HepG2 (cell line): ENCODE data around the gene HMGN4. TPM values are rescaled to one million over a fixed set of nuclear protein-coding genes. Genes with fewer than 3 reads are reported as not detected.

ENCODE experiments used
- ATAD3A ChIP-seq: sonication (generic); formaldehyde crosslinking; IDR thresholded peaks from 2 replicates; pipeline ENCODE4 v1.4.0; 2020; ENCODE audit warnings: missing genetic modification reagents
- EP300 ChIP-seq, 3 experiments: sonication (generic) in 1 of 3; formaldehyde crosslinking in 1 of 3; IDR thresholded peaks; 2 replicates each; pipeline versions ENCODE4 v1.5.1 to v1.6.1; 2011 to 2020; ENCODE audit warnings: low read depth in 2 of 3, low read length in 2 of 3, borderline replicate concordance in 1 of 3, improper control_type of control experiment in 1 of 3, mild to moderate bottlenecking in 1 of 3, missing genetic modification reagents in 1 of 3, moderate library complexity in 1 of 3
- ESRRA ChIP-seq: sonication (generic); formaldehyde crosslinking; IDR thresholded peaks from 2 replicates; pipeline ENCODE4 v1.5.1; 2020; ENCODE audit warnings: mild to moderate bottlenecking, low read depth, missing genetic modification reagents
- HNRNPH1 ChIP-seq: fragments of 200-400 bp; formaldehyde crosslinking; optimal IDR thresholded peaks from 2 replicates; pipeline ENCODE3; 2017; ENCODE audit warnings: mild to moderate bottlenecking, low read depth, low read length
- JUND ChIP-seq: sonication (generic); formaldehyde crosslinking; IDR thresholded peaks from 2 replicates; pipeline ENCODE4 v1.8.0; 2022; ENCODE audit warnings: mild to moderate bottlenecking, missing genetic modification reagents
- KDM4B ChIP-seq: sonication (generic); formaldehyde crosslinking; IDR thresholded peaks from 2 replicates; pipeline ENCODE4 v1.4.0; 2020; ENCODE audit warnings: missing genetic modification reagents
- LCORL ChIP-seq, 2 experiments: fragments of 450-650 bp in 1 of 2; sonication (generic) in 1 of 2; formaldehyde crosslinking in 1 of 2; IDR thresholded peaks; 2 replicates each; pipeline versions ENCODE4 v1.5.0 to v1.6.1; 2017 to 2020; ENCODE audit warnings: antibody characterized with exemption in 1 of 2, missing genetic modification reagents in 1 of 2
- MEIS1 ChIP-seq: sonication (generic); formaldehyde crosslinking; IDR thresholded peaks from 2 replicates; pipeline ENCODE4 v1.9.0; 2021; ENCODE audit warnings: mild to moderate bottlenecking, missing genetic modification reagents, moderate library complexity, borderline replicate concordance
- MIER2 ChIP-seq: IDR thresholded peaks from 2 replicates; pipeline ENCODE4 v1.6.1; 2016; ENCODE audit warnings: missing biosample characterization, missing genetic modification reagents
- NAIF1 ChIP-seq: sonication (generic); formaldehyde crosslinking; IDR thresholded peaks from 2 replicates; pipeline ENCODE4 v1.5.0; 2020; ENCODE audit warnings: mild to moderate bottlenecking, missing genetic modification reagents, borderline replicate concordance
- NCOA1 ChIP-seq: sonication (generic); formaldehyde crosslinking; IDR thresholded peaks from 2 replicates; pipeline ENCODE4 v1.9.0; 2021; ENCODE audit warnings: missing genetic modification reagents
- NFIC ChIP-seq: IDR thresholded peaks from 2 replicates; pipeline ENCODE4 v1.6.1; 2012; ENCODE audit warnings: mild to moderate bottlenecking, low read length, inconsistent platforms
- NR3C1 ChIP-seq: sonication (generic); formaldehyde crosslinking; IDR thresholded peaks from 2 replicates; pipeline ENCODE4 v1.4.0; 2020; ENCODE audit warnings: missing genetic modification reagents
- PCBP2 ChIP-seq: fragments of 200-400 bp; formaldehyde crosslinking; optimal IDR thresholded peaks from 2 replicates; pipeline ENCODE3; 2018; ENCODE audit warnings: low read length, low read depth; ENCODE audit not compliant: poor library complexity, severe bottlenecking
- PRPF4 ChIP-seq: fragments of 200-400 bp; formaldehyde crosslinking; IDR thresholded peaks from 2 replicates; pipeline ENCODE4 v1.6.1; 2016; ENCODE audit warnings: low read length, low read depth; ENCODE audit not compliant: poor library complexity, severe bottlenecking
- RAD21 ChIP-seq: fragments of 450-650 bp; formaldehyde crosslinking; IDR thresholded peaks from 2 replicates; pipeline ENCODE4 v1.5.0; 2020; ENCODE audit warnings: mild to moderate bottlenecking
- SMAD3 ChIP-seq: sonication (generic); formaldehyde crosslinking; IDR thresholded peaks from 2 replicates; pipeline ENCODE4 v1.4.0; 2020; ENCODE audit warnings: missing genetic modification reagents
- SMARCC2 ChIP-seq: fragments of 450-650 bp; IDR thresholded peaks from 2 replicates; pipeline ENCODE4 v1.6.1; 2017; ENCODE audit warnings: antibody characterized with exemption, mild to moderate bottlenecking
- ZFP36 ChIP-seq: fragments of 150-350 bp; IDR thresholded peaks from 2 replicates; pipeline ENCODE4 v1.6.1; 2018; ENCODE audit warnings: borderline replicate concordance, low read length, low read depth; ENCODE audit not compliant: partially characterized antibody
- ZNF101 ChIP-seq: sonication (generic); formaldehyde crosslinking; IDR thresholded peaks from 2 replicates; pipeline ENCODE4 v1.4.0; 2020; ENCODE audit warnings: mild to moderate bottlenecking, low read depth, missing genetic modification reagents, borderline replicate concordance
- ZNF569 ChIP-seq: sonication (generic); formaldehyde crosslinking; IDR thresholded peaks from 2 replicates; pipeline ENCODE4 v1.5.0; 2020; ENCODE audit warnings: mild to moderate bottlenecking, missing genetic modification reagents, moderate library complexity, borderline replicate concordance
- ZNF629 ChIP-seq: sonication (generic); formaldehyde crosslinking; conservative IDR thresholded peaks from 2 replicates; pipeline ENCODE4 v1.5.0; 2020; ENCODE audit warnings: missing genetic modification reagents
- ZSCAN21 ChIP-seq: sonication (generic); formaldehyde crosslinking; IDR thresholded peaks from 2 replicates; pipeline ENCODE4 v1.8.0; 2022; ENCODE audit warnings: mild to moderate bottlenecking, missing genetic modification reagents, moderate library complexity, borderline replicate concordance
- polyA plus RNA-seq, 8 experiments: library from polyadenylated mRNA; depleted of rRNA in 3 of 8; stranded (reverse) in 7 of 8; unstranded in 1 of 8; fragments of >200 nt; fragmentation: Illumina TruSeq in 4 of 8; extraction: Trizol in 4 of 8; gene quantifications; 2 replicates each; pipeline versions ENCODE4 v1.2.1 to v1.2.3, GENCODE V29; 2011 to 2016; ENCODE audit warnings: low read depth in 4 of 8, missing spikeins in 1 of 8, mixed read lengths in 1 of 8; ENCODE audit not compliant: insufficient read depth in 1 of 8
- total RNA-seq, 5 experiments: library from RNA; depleted of rRNA; stranded (reverse); fragments of >200 nt; fragmentation: Illumina TruSeq; extraction: Trizol; gene quantifications; 2 replicates each; pipeline ENCODE4 v1.2.3, GENCODE V29; 2016; ENCODE audit warnings: low read depth in 1 of 5
- TF ChIP-seq, protein P1 (sequence below): sonication (generic); formaldehyde crosslinking; IDR thresholded peaks from 2 replicates; pipeline ENCODE4 v1.5.0; 2020; ENCODE audit warnings: mild to moderate bottlenecking, missing genetic modification reagents
- TF ChIP-seq, protein P2 (sequence below): sonication (generic); formaldehyde crosslinking; conservative IDR thresholded peaks from 2 replicates; pipeline ENCODE4 v1.4.0; 2020; ENCODE audit warnings: missing genetic modification reagents

Gene HMGN4
- total and polyA plus RNA-seq, 2 of the 13 experiments (the other 11 are each of a cell fraction or from before 2014, with no cell fraction given) = 39.9 to 52.1 TPM

DNA sequence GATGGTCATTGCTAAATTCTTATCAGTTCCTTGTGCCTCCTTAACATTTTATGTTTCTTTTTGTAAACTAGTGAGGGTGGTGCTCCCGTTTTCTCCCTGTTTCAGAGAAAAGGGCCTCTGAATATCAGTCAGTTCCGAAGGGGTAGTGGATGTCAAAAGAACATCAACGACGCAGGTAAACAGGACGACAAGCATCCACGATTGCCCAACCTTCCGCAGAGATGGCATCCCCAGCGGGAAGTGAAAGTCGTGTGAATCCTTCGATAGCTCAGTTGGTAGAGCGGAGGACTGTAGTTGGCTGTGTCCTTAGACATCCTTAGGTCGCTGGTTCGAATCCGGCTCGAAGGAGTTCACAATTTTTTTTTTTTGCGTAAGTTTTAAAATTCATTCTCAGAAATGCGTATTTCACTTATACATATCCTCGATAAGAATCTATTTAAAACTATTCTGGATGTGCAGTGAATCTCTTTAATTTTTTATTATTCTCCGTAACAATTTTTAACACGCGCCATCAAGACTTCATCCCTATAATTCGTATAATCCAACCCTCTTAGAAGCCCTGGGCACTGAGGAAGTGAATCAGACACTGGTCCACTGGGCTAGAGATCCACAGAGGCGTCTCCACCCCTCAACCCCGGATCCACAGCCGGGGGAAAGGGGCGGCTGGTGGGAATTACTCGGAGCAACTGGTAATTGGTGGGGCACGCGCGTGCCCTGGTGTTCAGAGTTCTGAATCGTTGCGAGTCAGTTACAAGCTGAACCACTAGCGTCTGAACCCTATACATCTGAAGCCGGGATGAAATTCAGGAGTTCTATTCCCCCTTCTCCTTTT is 30.7 kb downstream of the HMGN4 start (continued):
- TF ChIP-seq EP300 (IDR thresholded peaks at IDR 0.05; ENCODE audit: low read depth in 2 of 2, low read length in 2 of 2) = 0 out of 4 replicates have a peak, but pooled peaks of 1 of the 2 experiments have one; percentile 5
- TF ChIP-seq EP300 (CRISPR knock-in tag; IDR thresholded peaks at IDR 0.05; ENCODE audit: borderline replicate concordance) = peak; percentile 48; the same call in 1 of the 2 replicates
- TF ChIP-seq NAIF1 = no peak; the same call in 1 of the 2 replicates
- TF ChIP-seq, protein P1, sequence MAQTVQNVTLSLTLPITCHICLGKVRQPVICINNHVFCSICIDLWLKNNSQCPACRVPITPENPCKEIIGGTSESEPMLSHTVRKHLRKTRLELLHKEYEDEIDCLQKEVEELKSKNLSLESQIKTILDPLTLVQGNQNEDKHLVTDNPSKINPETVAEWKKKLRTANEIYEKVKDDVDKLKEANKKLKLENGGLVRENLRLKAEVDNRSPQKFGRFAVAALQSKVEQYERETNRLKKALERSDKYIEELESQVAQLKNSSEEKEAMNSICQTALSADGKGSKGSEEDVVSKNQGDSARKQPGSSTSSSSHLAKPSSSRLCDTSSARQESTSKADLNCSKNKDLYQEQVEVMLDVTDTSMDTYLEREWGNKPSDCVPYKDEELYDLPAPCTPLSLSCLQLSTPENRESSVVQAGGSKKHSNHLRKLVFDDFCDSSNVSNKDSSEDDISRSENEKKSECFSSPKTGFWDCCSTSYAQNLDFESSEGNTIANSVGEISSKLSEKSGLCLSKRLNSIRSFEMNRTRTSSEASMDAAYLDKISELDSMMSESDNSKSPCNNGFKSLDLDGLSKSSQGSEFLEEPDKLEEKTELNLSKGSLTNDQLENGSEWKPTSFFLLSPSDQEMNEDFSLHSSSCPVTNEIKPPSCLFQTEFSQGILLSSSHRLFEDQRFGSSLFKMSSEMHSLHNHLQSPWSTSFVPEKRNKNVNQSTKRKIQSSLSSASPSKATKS (CRISPR knock-in tag) = no peak
- TF ChIP-seq NR3C1 (CRISPR knock-in tag) = no peak
- TF ChIP-seq SMARCC2 = no peak
- TF ChIP-seq LCORL (IDR thresholded peaks at IDR 0.05) = no peak
- TF ChIP-seq LCORL (CRISPR knock-in tag; IDR thresholded peaks at IDR 0.05) = peak; percentile 76; the same call in 1 of the 2 replicates
- TF ChIP-seq HNRNPH1 = no peak
- 0 out of 2 replicates have a peak, but pooled peaks have one; percentile 56 for TF ChIP-seq NCOA1 (CRISPR knock-in tag)
- no peak for TF ChIP-seq ZNF101 (CRISPR knock-in tag)
- TF ChIP-seq ZNF629 (CRISPR knock-in tag) = peak; percentile 61
- TF ChIP-seq SMAD3 (CRISPR knock-in tag) = peak; percentile 97
- TF ChIP-seq ZSCAN21 (CRISPR knock-in tag) = no peak
- TF ChIP-seq JUND (CRISPR knock-in tag) = no peak
- TF ChIP-seq, protein P2, sequence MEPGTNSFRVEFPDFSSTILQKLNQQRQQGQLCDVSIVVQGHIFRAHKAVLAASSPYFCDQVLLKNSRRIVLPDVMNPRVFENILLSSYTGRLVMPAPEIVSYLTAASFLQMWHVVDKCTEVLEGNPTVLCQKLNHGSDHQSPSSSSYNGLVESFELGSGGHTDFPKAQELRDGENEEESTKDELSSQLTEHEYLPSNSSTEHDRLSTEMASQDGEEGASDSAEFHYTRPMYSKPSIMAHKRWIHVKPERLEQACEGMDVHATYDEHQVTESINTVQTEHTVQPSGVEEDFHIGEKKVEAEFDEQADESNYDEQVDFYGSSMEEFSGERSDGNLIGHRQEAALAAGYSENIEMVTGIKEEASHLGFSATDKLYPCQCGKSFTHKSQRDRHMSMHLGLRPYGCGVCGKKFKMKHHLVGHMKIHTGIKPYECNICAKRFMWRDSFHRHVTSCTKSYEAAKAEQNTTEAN = no peak; the same call in 1 of the 2 replicates
- peak; percentile 68 for TF ChIP-seq MIER2 (CRISPR knock-in tag)
- no peak for TF ChIP-seq RAD21 (CRISPR knock-in tag)
- peak; percentile 89; the same call in 1 of the 2 replicates for TF ChIP-seq MEIS1 (CRISPR knock-in tag)
- no peak; the same call in 1 of the 2 replicates for TF ChIP-seq ZNF569 (CRISPR knock-in tag)
- TF ChIP-seq PRPF4 = peak; percentile 98
- TF ChIP-seq KDM4B (CRISPR knock-in tag) = peak; percentile 96
- TF ChIP-seq ATAD3A (CRISPR knock-in tag) = peak; percentile 30; the same call in 1 of the 2 replicates
- TF ChIP-seq ESRRA = no peak
- TF ChIP-seq ZFP36 = no peak
- peak; percentile 77 for TF ChIP-seq NFIC
- TF ChIP-seq PCBP2 = no peak
